ENCODE results near the gene RALGDS. TPM values are rescaled to one million over a fixed set of nuclear protein-coding genes. Genes with fewer than 3 reads are reported as not detected.

The RALGDS gene
- total RNA-seq, 1 donor from 2014 or later: 64.8 TPM

- Mint-ChIP-seq H3K27me3 (no peaks in the 10 kb centered on the region), H3K4me3 (peak overlapping the region; percentile 34), H3K9me3 (no peaks in the 10 kb centered on the region), H3K36me3 (no peaks in the 10 kb centered on the region), H3K27ac (peak overlapping the region; percentile 81), H3K4me1 (ENCODE audit: unreplicated experiment) (peaks cover 26% of the 10 kb centered on the region)
- no peak for TF ChIP-seq CTCF (conservative IDR thresholded peaks at IDR 0.05)
- DNase-seq (ENCODE audit: extremely low spot score, unreplicated experiment): no peak
Measured at GRCh38 chr9:133113949-133114885, 6.8 kb downstream of the RALGDS start.

GRCh38 chr9:133113163-133113948 is 7.7 kb downstream of the RALGDS start:
- Mint-ChIP-seq H3K4me3 (no peak overlapping the region), H3K9me3 (no peaks in the 10 kb centered on the region), H3K4me1 (ENCODE audit: unreplicated experiment) (peaks cover 17% of the 10 kb centered on the region), H3K27ac (peak overlapping the region; percentile 72), H3K27me3 (no peaks in the 10 kb centered on the region), H3K36me3 (no peaks in the 10 kb centered on the region)
- DNase-seq (ENCODE audit: extremely low spot score, unreplicated experiment): no peak
- TF ChIP-seq CTCF (conservative IDR thresholded peaks at IDR 0.05): no peak

- Mint-ChIP-seq H3K4me3 (no peak overlapping the region), H3K4me1 (ENCODE audit: unreplicated experiment) (peaks cover 14% of the 10 kb centered on the region), H3K36me3 (peaks cover 2% of the 10 kb centered on the region), H3K27ac (no peak overlapping the region), H3K9me3 (no peaks in the 10 kb centered on the region), H3K27me3 (no peaks in the 10 kb centered on the region)
- TF ChIP-seq CTCF (conservative IDR thresholded peaks at IDR 0.05): no peak
- no peak for DNase-seq (ENCODE audit: extremely low spot score, unreplicated experiment)
Measured at GRCh38 chr9:133112663-133113026, 8.4 kb downstream of the RALGDS start.

- DNase-seq (ENCODE audit: extremely low spot score, unreplicated experiment): no peak
- Mint-ChIP-seq H3K9me3 (no peaks in the 10 kb centered on the region), H3K27ac (no peak overlapping the region), H3K27me3 (no peaks in the 10 kb centered on the region), H3K36me3 (peaks cover 3% of the 10 kb centered on the region), H3K4me1 (ENCODE audit: unreplicated experiment) (peaks cover 11% of the 10 kb centered on the region), H3K4me3 (no peak overlapping the region)
- no peak for TF ChIP-seq CTCF (conservative IDR thresholded peaks at IDR 0.05)
Measured at GRCh38 chr9:133111808-133112662, 9.0 kb downstream of the RALGDS start.

GRCh38 chr9:133109931-133110650 is 10.9 kb downstream of the RALGDS start:
- Mint-ChIP-seq H3K4me3 (no peak overlapping the region), H3K36me3 (peaks cover 6% of the 10 kb centered on the region), H3K27me3 (no peaks in the 10 kb centered on the region), H3K4me1 (ENCODE audit: unreplicated experiment) (peaks cover 10% of the 10 kb centered on the region), H3K27ac (no peak overlapping the region), H3K9me3 (no peaks in the 10 kb centered on the region)
- no peak for TF ChIP-seq CTCF (conservative IDR thresholded peaks at IDR 0.05)
- no peak for DNase-seq (ENCODE audit: extremely low spot score, unreplicated experiment)
